ENCODE data around the gene CACNA1H.

CACNA1H gene

DNA sequence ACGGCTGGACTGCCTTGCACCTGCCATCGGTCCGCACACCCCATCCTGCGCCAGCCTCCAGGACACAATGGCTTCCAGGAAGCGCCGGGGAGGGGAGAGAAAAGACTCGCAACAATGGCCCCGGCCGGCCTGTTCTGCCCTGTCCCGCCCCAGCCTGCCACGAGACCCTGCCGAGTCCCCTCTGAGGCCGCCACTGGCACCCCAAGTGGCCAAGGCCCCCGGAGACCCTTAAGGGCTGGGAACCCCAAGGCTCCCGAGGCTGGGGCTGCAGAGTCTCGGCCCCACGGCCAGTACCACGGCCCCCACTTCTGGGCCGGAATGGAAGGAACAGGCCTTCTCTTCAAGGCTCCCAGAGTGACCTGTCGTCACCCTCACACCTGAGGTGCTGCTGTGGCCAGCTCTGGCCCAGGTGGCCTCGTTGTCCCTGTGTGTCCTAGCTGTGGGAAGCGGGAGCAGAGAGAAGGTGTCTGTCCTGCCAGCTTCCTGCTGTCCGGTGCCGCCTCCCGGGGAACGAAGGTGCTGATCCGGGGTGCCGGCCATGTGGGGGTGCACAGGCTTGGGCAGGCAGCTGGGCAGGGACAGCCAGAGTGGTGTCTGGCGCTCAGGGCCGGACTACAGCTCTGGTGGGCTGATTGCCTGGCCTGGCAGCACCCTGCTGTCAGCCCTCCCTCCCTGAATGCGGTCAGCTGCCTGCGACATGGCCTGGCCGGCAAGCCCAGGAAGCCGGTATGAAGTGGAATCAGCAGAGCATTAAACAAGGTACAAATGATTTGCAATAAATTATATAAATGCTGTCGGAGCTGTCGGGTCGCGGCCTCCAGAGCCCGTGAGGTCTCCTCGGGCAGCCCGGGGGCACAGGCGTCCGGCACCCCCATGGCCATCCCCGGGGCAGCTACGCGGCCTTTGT lies 8.2 kb upstream of the CACNA1H start:
- H3K4me3 ChIP-seq (ENCODE audit: low read length): no peak overlapping the region
- no peaks in the 10 kb centered on the region for H3K9me3 ChIP-seq (ENCODE audit: control insufficient read depth, insufficient read depth, low read length)
- H4K20me1 ChIP-seq (ENCODE audit: control insufficient read depth, insufficient read depth, low read depth, low read length): no peaks in the 10 kb centered on the region
- no peaks in the 10 kb centered on the region for H3K27me3 ChIP-seq (ENCODE audit: control insufficient read depth, low read length)
- H3F3A ChIP-seq (ENCODE audit: control insufficient read depth, insufficient read depth): no peaks in the 10 kb centered on the region
- H3K36me3 ChIP-seq (ENCODE audit: control insufficient read depth, low read length): no peaks in the 10 kb centered on the region
- H3K9me2 ChIP-seq (replicated peaks; ENCODE audit: control insufficient read depth, low read length): no peaks in the 10 kb centered on the region
- no peak for TF ChIP-seq EZH2phosphoT487 (IDR thresholded peaks at IDR 0.05; ENCODE audit: borderline replicate concordance, low read length)
- TF ChIP-seq, protein P1, sequence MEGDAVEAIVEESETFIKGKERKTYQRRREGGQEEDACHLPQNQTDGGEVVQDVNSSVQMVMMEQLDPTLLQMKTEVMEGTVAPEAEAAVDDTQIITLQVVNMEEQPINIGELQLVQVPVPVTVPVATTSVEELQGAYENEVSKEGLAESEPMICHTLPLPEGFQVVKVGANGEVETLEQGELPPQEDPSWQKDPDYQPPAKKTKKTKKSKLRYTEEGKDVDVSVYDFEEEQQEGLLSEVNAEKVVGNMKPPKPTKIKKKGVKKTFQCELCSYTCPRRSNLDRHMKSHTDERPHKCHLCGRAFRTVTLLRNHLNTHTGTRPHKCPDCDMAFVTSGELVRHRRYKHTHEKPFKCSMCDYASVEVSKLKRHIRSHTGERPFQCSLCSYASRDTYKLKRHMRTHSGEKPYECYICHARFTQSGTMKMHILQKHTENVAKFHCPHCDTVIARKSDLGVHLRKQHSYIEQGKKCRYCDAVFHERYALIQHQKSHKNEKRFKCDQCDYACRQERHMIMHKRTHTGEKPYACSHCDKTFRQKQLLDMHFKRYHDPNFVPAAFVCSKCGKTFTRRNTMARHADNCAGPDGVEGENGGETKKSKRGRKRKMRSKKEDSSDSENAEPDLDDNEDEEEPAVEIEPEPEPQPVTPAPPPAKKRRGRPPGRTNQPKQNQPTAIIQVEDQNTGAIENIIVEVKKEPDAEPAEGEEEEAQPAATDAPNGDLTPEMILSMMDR (IDR thresholded peaks at IDR 0.05; ENCODE audit: low read depth, low read length, poor library complexity, severe bottlenecking): no peak
- no peak overlapping the region for H3K27ac ChIP-seq (ENCODE audit: low read depth, low read length)
- no peaks in the 10 kb centered on the region for H3K4me1 ChIP-seq (ENCODE audit: control insufficient read depth, low read length)
- no peaks in the 10 kb centered on the region for H3K79me2 ChIP-seq (ENCODE audit: control insufficient read depth, low read length)
- no peak overlapping the region for H3K4me2 ChIP-seq (ENCODE audit: low read length)

DNA sequence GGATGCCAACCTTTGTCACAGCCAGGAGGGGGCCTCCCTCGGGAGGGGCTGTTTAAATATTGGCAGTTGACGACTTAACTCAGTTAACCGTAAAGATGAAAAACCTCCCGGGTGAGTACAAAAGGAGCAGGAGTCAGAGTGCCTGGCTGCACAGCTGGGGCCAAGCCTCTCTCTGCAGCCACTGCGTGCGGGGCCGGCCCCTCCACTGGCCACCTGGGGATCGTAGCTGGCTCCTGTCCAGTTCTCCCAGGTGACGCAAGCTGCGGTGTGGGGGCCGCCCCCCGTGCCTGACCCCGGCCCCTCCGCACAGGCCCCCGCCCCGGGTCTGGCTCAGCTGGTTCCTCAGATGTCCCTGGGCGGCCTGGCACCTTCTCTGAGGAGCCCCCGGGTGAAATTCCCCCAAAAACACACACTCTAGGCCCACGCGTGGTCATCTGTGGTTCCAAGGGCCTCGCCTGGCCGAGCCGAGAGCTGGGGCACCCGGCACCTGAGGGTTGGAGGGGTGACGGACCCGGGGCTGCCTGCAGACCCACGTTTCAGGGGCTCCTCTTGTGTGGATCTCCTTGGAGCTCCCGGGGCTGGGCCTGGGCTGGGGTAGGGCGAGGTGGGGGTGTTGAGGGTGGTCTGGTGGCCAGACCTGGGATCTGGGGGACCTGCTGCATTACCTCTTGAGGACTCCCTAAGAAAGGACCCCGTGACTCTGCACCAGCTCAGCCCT lies 7.4 kb upstream of the CACNA1H start:
- no peaks in the 10 kb centered on the region for H3K79me2 ChIP-seq (ENCODE audit: control insufficient read depth, low read length)
- no peaks in the 10 kb centered on the region for H3K9me3 ChIP-seq (ENCODE audit: control insufficient read depth, insufficient read depth, low read length)
- no peaks in the 10 kb centered on the region for H4K20me1 ChIP-seq (ENCODE audit: control insufficient read depth, insufficient read depth, low read depth, low read length)
- H3K36me3 ChIP-seq (ENCODE audit: control insufficient read depth, low read length): no peaks in the 10 kb centered on the region
- no peaks in the 10 kb centered on the region for H3K9me2 ChIP-seq (replicated peaks; ENCODE audit: control insufficient read depth, low read length)
- H3K4me1 ChIP-seq (ENCODE audit: control insufficient read depth, low read length): no peaks in the 10 kb centered on the region
- H3K4me3 ChIP-seq (ENCODE audit: low read length): no peak overlapping the region
- no peaks in the 10 kb centered on the region for H3K27me3 ChIP-seq (ENCODE audit: control insufficient read depth, low read length)
- H3F3A ChIP-seq (ENCODE audit: control insufficient read depth, insufficient read depth): no peaks in the 10 kb centered on the region
- TF ChIP-seq, protein P1 (IDR thresholded peaks at IDR 0.05; ENCODE audit: low read depth, low read length, poor library complexity, severe bottlenecking): no peak
- TF ChIP-seq EZH2phosphoT487 (IDR thresholded peaks at IDR 0.05; ENCODE audit: borderline replicate concordance, low read length): no peak
- no peak overlapping the region for H3K27ac ChIP-seq (ENCODE audit: low read depth, low read length)
- H3K4me2 ChIP-seq (ENCODE audit: low read length): no peak overlapping the region

DNA sequence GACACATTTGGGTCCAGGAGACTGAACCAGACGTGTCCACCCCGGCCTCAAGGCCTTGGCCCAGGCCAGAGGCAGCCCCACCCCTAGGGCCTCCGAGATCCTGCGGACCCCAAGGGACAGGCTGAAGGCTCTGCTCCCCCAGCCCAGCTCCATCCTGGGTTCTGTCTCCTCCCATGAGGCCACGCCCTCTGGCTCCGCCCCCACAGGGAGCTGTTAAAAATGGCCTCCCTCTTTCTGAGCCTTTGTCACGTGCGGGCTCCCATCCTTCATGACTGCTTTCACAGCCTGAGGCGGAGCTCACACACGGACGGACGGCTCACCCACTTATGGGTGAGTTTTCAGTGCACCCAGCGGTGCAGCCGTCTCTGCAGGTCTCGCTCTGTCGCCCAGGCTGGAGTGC lies 6.5 kb upstream of the CACNA1H start:
- Histone ChIP-seq H3K4me3 (ENCODE audit: low read length) (no peak overlapping the region), H4K20me1 (ENCODE audit: control insufficient read depth, insufficient read depth, low read depth, low read length) (no peaks in the 10 kb centered on the region), H3F3A (ENCODE audit: control insufficient read depth, insufficient read depth) (no peaks in the 10 kb centered on the region), H3K79me2 (ENCODE audit: control insufficient read depth, low read length) (no peaks in the 10 kb centered on the region), H3K27me3 (ENCODE audit: control insufficient read depth, low read length) (no peaks in the 10 kb centered on the region), H3K9me3 (ENCODE audit: control insufficient read depth, insufficient read depth, low read length) (no peaks in the 10 kb centered on the region), H3K36me3 (ENCODE audit: control insufficient read depth, low read length) (no peaks in the 10 kb centered on the region), H3K4me2 (ENCODE audit: low read length) (no peak overlapping the region), H3K4me1 (ENCODE audit: control insufficient read depth, low read length) (no peaks in the 10 kb centered on the region), H3K27ac (ENCODE audit: low read depth, low read length) (no peak overlapping the region), H3K9me2 (replicated peaks; ENCODE audit: control insufficient read depth, low read length) (no peaks in the 10 kb centered on the region)
- TF ChIP-seq EZH2phosphoT487 (IDR thresholded peaks at IDR 0.05; ENCODE audit: borderline replicate concordance, low read length): no peak
- TF ChIP-seq, protein P1 (IDR thresholded peaks at IDR 0.05; ENCODE audit: low read depth, low read length, poor library complexity, severe bottlenecking): no peak

Data from DOHH2 (cell line).